ENCODE data around the gene SELENOP. TPM values are rescaled to one million over a fixed set of nuclear protein-coding genes. Genes with fewer than 3 reads are reported as not detected.
"Not testable (repeated sequence)": the region's sequence is repeated elsewhere in the genome, so short reads cannot be mapped to it uniquely, and the experiment has no call there.

SELENOP gene
- total RNA-seq, 1 donor from 2014 or later = not detected

DNA sequence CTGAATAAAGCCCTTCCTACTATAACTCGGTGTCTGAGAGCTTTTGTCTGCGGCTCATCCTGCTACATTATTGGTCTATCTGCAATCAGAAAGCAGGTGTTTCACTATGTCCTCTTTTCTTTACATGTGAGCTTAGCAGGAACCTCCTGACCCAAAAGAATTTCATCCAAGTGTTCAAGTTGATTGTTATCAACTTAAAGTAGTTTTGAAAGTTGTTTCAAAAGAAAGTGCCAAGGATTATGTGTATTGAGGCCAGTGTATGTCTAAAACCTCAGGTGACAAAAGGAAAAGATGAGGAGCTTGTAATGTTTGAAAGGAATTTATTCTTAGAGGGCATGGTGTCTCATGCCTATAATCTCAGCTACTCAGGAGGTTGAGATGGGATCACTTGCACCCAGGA lies 8.1 kb upstream of the SELENOP start:
- H3K27ac Mint-ChIP-seq = no peak overlapping the region
- no peak for DNase-seq (ENCODE audit: low spot score)
- intact Hi-C loops (cut with micrococcal nuclease) = no loop called here
- no peak overlapping the region for H3K4me3 Mint-ChIP-seq
- no peaks in the 10 kb centered on the region for H3K36me3 Mint-ChIP-seq (ENCODE audit: low read depth)
- no peaks in the 10 kb centered on the region for H3K4me1 Mint-ChIP-seq (ENCODE audit: low read depth)
- H3K27me3 Mint-ChIP-seq (ENCODE audit: insufficient read depth) = no peaks in the 10 kb centered on the region
- H3K9me3 Mint-ChIP-seq = no peaks in the 10 kb centered on the region

DNA sequence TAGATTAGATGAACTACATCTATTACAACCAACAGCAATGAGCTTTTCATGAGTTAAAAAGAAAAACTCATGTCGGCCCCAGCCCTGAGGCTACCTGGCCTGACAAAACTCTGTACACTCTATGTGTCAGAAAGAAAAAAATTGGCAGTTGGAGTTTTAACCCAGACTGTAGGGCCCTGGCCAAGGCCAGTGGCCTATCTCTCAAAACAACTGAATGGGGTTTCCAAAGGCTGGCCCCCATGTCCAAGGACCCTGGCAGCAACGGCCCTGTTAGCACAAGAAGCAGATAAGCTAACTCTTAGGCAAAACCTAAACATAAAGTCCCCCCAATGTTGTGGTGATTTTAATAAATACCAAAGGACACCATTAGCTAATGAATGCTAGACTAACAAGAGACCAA lies 4.9 kb upstream of the SELENOP start:
- H3K4me3 Mint-ChIP-seq; DNase-seq (ENCODE audit: low spot score); intact Hi-C loops (cut with micrococcal nuclease); H3K27me3 Mint-ChIP-seq (ENCODE audit: insufficient read depth); H3K9me3 Mint-ChIP-seq; H3K4me1 Mint-ChIP-seq (ENCODE audit: low read depth); H3K27ac Mint-ChIP-seq; H3K36me3 Mint-ChIP-seq (ENCODE audit: low read depth): not testable (repeated sequence)

DNA sequence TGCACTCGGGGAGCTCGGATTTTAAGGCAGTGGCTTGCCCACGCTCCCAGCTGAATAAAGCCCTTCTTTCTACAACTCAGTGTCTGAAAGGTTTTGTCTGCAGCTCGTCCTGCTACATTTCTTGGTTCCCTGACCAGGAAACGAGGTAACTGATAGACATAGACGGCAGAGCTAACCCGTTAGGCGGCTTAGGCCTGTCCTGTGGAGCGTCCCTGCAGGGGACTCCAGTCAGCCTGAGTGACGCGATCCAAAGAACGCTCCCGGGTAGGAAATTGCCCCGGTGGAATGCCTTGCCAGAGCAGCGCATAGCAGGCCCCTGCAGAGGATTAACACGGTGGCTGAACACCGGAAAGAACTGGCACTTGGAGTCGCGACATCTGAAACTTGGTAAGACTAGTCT lies 1.8 kb upstream of the SELENOP start:
- H3K36me3 Mint-ChIP-seq (ENCODE audit: low read depth) = no peaks in the 10 kb centered on the region
- intact Hi-C loops (cut with micrococcal nuclease) = no loop called here
- H3K9me3 Mint-ChIP-seq = no peaks in the 10 kb centered on the region
- no peak overlapping the region for H3K27ac Mint-ChIP-seq
- DNase-seq (ENCODE audit: low spot score) = no peak
- H3K4me3 Mint-ChIP-seq = no peak overlapping the region
- no peaks in the 10 kb centered on the region for H3K4me1 Mint-ChIP-seq (ENCODE audit: low read depth)
- H3K27me3 Mint-ChIP-seq (ENCODE audit: insufficient read depth) = no peaks in the 10 kb centered on the region

DNA sequence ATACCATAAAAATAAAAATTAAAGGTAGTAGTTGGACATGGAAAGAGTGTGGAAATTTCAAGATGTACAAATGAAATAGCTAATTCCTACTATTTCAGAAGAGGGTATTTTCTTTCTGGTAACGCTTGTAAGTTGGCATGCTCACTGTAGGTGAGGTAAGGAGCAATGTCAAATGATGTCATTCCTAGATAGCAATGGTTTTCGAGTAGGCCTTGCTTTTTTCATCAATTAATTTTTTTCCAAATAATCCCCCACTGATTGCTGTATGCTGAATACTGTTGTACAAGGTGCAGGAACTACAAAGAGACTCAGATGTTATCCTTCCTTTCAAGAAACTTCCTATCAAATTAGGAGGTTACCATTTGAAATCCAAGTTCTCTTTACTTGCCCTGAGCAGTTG lies 928 bp upstream of the SELENOP start:
- H3K36me3 Mint-ChIP-seq (ENCODE audit: low read depth) = no peaks in the 10 kb centered on the region
- no peaks in the 10 kb centered on the region for H3K9me3 Mint-ChIP-seq
- H3K27ac Mint-ChIP-seq = no peak overlapping the region
- no peaks in the 10 kb centered on the region for H3K4me1 Mint-ChIP-seq (ENCODE audit: low read depth)
- DNase-seq (ENCODE audit: low spot score) = no peak
- intact Hi-C loops (cut with micrococcal nuclease) = no loop called here
- no peaks in the 10 kb centered on the region for H3K27me3 Mint-ChIP-seq (ENCODE audit: insufficient read depth)
- H3K4me3 Mint-ChIP-seq = no peak overlapping the region

DNA sequence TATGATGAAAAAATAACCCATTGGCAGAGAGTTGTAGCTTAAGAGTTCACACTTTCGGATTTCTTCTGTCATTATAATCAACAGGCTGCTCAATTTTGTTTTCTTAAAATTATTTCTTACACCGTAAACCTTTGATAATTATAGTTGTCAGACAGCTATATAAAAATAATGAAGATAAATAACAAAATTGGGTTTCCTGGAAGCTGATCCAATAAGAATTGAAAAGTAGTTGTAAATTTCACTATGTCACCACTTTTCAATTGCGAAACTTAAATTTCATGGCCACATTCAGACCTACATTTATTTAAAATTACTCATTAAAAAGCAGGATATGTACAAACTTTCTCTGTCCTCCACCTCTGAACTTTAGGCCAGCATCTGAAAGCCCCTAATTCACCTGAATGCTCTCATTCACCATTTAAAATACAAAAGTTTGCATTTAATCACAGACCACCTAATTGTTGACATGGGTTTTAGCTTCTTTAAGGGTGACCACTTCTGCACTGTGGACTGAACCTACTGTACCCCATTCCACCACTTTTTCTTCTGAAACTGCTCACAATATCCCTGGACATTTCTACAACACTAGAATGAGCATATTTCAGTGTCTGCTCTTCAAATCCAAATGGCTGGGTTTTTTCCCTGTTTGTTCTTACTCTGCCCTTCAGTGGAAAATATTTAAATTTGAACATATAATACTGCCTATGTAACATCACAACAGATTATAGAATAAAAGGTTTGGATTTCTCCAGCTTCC lies 680 bp downstream of the SELENOP start:
- Mint-ChIP-seq H3K4me3 (no peak overlapping the region), H3K4me1 (ENCODE audit: low read depth) (no peaks in the 10 kb centered on the region), H3K9me3 (no peaks in the 10 kb centered on the region), H3K27ac (no peak overlapping the region), H3K36me3 (ENCODE audit: low read depth) (no peaks in the 10 kb centered on the region), H3K27me3 (ENCODE audit: insufficient read depth) (no peaks in the 10 kb centered on the region)
- no peak for DNase-seq (ENCODE audit: low spot score)
- intact Hi-C loops (cut with micrococcal nuclease) = no loop called here

DNA sequence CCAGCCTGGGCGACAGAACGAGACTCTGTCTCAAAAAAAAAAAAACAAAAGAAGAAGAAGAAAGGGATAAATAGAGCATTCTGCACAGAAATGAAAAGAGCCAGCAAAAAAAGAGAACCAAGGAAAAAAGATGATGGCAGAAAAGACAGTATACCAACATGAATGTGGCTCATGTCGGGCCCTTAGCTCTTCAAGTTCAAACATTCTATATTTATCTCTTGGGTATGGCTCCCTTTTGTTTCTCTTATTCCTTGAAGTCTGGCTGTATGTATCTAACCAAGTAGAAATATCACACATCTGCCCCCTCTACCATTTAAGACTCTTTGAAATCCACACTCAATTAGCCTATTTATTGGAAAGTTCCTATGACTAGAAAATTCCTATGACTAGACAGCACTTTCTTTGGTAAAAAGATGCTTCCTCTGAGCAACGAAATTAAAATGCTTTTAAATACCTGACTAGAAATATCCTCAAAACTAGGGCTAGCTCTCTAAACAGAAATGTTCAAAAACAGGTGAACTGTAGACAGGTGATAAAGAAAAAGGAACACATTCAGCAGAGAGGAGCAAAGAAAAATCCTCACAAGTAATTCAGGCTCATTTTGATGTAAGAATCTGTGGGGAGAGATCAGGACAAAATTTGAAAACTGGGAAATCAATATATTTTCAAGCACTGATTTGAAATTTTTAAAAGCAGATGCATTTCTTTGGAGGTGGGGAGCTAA lies 2.6 kb downstream of the SELENOP start:
- Mint-ChIP-seq H3K4me1 (ENCODE audit: low read depth) (no peaks in the 10 kb centered on the region), H3K9me3 (no peaks in the 10 kb centered on the region), H3K27me3 (ENCODE audit: insufficient read depth) (no peaks in the 10 kb centered on the region), H3K4me3 (no peak overlapping the region), H3K36me3 (ENCODE audit: low read depth) (no peaks in the 10 kb centered on the region), H3K27ac (no peak overlapping the region)
- no peak for DNase-seq (ENCODE audit: low spot score)
- intact Hi-C loops (cut with micrococcal nuclease) = no loop called here

DNA sequence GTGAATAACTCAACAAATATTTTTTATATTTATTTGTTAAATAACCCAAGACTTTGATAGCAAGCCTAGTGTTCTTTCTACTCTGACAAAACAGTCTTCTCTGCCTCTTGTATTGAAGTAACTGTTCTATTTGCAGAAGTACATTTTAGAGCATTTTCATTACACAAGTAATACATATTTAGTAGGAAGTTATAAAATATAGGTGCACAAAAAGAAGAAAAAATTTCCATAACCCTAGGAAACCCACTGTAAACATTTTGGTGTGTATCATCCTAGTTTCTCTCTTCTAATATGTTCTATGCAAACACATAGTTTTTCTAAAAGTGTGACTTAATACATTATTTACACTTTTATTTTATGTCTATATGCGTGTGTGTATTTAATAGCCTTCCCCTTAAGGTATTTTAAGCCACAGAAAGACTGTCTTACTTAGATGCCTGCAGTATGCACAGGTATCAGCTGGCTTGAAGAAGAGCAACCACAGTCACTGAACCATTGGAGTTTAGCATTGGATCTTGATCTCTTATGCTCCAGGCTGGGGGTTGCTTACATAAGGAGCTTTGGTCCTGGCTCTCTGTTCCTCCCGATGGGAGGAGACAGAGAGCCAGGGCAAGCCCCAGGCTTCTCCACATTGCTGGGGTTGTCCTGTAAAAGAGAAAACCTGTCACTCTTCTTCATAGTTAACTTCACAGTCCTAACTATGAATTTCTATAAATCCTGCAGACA lies 3.8 kb downstream of the SELENOP start:
- H3K9me3 Mint-ChIP-seq = no peaks in the 10 kb centered on the region
- H3K4me1 Mint-ChIP-seq (ENCODE audit: low read depth) = no peaks in the 10 kb centered on the region
- DNase-seq (ENCODE audit: low spot score) = no peak
- H3K36me3 Mint-ChIP-seq (ENCODE audit: low read depth) = no peaks in the 10 kb centered on the region
- intact Hi-C loops (cut with micrococcal nuclease) = no loop called here
- H3K27ac Mint-ChIP-seq = no peak overlapping the region
- H3K4me3 Mint-ChIP-seq = no peak overlapping the region
- no peaks in the 10 kb centered on the region for H3K27me3 Mint-ChIP-seq (ENCODE audit: insufficient read depth)

DNA sequence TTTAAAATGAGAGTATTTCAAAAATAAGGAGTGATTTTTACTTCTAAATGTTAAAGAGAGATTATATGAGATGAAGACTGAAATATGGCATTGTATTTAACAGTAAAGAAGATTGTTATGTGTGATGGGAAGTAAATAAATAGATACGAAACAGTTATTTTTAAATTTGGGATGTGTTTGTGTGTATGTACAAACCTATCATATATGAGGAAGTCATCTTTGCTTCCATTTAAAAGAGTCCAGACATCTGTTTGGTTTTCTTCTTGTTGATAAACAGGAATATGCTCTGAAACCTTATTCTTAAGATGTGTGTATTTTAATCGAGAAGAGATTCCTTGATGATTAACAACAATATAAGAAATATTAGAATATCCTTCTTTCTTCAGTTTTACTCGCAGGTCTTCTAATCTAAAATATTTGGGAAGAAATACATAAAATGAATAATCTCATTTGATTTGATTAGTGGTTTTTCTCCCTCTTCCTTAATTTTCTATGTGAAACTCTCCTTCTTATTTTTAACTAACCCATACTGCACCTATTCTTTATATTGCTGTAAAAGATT lies 4.9 kb downstream of the SELENOP start:
- intact Hi-C loops (cut with micrococcal nuclease) = no loop called here

DNA sequence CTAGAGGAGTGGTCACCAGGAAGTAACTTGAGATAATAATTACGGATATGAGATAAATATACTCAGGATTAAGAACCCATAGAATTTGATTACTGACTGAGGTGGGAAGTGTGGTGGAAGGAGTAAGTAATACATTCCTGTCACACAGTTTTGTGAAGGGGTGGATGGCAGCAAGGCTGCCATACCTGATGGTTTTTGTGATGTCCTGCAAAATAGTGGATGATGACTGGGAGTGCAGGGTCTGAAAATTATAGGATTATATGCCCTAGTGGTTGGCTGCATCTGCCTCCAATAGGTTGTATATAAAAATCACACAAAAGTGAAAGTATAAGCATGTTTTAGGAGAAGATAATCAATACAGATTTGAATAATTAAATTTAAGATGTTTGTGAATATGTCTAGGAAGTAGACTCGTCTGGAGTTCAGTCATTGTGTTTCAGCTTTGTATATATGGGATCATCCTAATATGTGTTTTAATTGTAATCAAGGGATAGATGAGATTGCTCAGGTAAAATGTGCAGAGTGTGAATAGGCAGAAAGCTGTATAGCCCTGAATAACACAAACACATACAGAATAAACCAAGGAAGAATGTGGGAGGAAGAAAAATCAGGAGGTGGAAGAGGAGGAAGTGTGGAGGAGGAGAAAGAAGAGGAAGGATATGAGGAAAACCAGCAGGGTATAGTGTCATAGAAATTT lies 5.5 kb downstream of the SELENOP start:
- H3K4me3 Mint-ChIP-seq = no peak overlapping the region
- no peak for DNase-seq (ENCODE audit: low spot score)
- H3K27me3 Mint-ChIP-seq (ENCODE audit: insufficient read depth) = no peaks in the 10 kb centered on the region
- no peaks in the 10 kb centered on the region for H3K4me1 Mint-ChIP-seq (ENCODE audit: low read depth)
- intact Hi-C loops (cut with micrococcal nuclease) = no loop called here
- H3K27ac Mint-ChIP-seq = no peak overlapping the region
- no peaks in the 10 kb centered on the region for H3K36me3 Mint-ChIP-seq (ENCODE audit: low read depth)
- H3K9me3 Mint-ChIP-seq = no peaks in the 10 kb centered on the region

More for the DNA sequence above, 4.9 kb downstream of the SELENOP start:
- no peak for DNase-seq (ENCODE audit: low spot score)
- Mint-ChIP-seq H3K27me3 (ENCODE audit: insufficient read depth) (no peaks in the 10 kb centered on the region), H3K27ac (no peak overlapping the region), H3K4me3 (no peak overlapping the region), H3K36me3 (ENCODE audit: low read depth) (no peaks in the 10 kb centered on the region), H3K9me3 (no peaks in the 10 kb centered on the region), H3K4me1 (ENCODE audit: low read depth) (no peaks in the 10 kb centered on the region)

DNA sequence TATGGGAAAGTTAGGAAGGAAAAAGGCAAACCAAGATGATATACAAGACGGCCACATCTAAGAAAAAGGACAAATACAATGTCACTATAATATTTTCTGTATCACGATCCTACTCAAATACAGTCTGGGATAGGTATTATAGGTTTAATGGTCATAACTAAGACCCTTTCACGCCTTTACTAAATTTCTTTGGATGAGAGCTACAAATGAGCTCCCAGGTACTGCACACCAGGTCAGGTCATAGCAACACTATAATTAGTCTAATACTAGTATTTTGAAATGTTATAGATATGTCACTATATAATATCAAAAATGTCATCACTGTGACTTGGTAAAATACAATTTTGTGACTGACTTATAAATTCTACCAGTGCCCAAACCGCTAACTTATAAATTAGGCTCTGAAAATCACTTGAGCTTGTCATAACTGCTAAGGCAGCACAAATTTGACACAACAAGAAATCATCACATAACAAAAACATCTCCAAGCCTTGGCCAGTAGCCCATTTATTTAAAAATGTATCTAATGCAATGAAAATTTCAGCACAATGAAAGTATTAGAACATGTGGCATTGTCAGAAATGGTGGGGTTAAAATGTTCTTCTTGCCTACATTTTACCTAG lies 6.9 kb downstream of the SELENOP start:
- no peaks in the 10 kb centered on the region for H3K4me1 Mint-ChIP-seq (ENCODE audit: low read depth)
- H3K27ac Mint-ChIP-seq = no peak overlapping the region
- no peaks in the 10 kb centered on the region for H3K9me3 Mint-ChIP-seq
- H3K27me3 Mint-ChIP-seq (ENCODE audit: insufficient read depth) = no peaks in the 10 kb centered on the region
- intact Hi-C loops (cut with micrococcal nuclease) = no loop called here
- H3K4me3 Mint-ChIP-seq = no peak overlapping the region
- no peak for DNase-seq (ENCODE audit: low spot score)
- H3K36me3 Mint-ChIP-seq (ENCODE audit: low read depth) = no peaks in the 10 kb centered on the region

DNA sequence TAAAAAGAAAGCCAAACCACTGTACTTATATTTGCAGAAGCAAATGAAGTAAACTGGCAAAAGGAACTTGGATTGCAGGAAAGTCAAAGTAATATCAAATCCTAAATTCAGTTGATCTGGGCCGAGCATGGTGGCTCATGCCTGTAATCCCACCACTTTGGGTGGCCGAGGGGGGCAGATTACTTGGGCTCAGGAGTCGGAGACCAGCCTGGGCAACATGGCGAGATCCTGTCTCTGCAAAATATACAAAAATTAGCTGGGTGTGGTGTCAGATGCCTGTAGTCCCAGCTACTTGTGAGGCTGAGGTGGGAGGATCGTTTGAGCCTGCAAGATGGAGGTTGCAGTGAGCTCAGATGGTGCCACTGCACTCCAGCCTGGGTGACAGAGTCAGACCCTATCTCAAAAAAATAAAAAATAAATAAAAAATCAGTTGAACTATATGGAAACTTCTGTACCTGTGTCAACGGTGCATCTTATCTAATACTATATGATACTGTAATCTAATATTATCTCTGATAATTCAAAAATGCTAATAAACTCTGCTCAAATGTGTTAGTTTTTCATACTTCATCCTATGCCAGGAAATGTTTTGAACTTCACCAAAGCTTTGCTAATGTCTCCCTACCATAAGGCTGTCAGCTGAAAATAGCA lies 10.1 kb downstream of the SELENOP start:
- DNase-seq (ENCODE audit: low spot score) = no peak
- intact Hi-C loops (cut with micrococcal nuclease) = no loop called here
- no peak overlapping the region for H3K4me3 Mint-ChIP-seq

DNA sequence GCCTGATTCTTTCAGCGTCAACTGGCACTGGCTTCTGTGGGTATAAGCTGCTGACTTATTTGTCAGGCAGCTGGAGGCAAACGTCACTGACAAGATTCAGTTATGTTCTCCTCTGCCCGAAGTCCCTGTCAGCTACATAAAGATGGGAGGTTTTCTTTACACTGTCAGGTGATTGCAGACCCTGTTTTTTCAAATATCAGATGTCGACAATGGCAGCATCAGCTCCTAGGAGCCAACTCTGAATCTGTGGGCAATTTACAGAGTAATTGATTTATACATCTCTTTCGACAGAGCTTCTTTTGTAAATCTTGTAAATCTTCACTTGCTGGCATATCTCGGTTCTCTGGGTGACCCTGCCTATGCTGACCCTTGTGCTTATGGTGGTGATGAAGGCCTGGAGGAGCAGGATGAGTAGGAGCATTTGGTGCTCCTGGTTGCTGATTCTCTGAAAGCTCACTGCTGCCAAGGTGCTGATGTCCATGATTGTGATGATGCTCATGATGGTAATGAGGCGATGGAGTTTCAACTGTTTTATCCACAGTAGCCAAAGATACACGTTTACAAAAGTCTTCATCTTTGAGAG lies 10.9 kb downstream of the SELENOP start:
- intact Hi-C loops (cut with micrococcal nuclease) = no loop called here
- Mint-ChIP-seq H3K27me3 (ENCODE audit: insufficient read depth) (no peaks in the 10 kb centered on the region), H3K36me3 (ENCODE audit: low read depth) (no peaks in the 10 kb centered on the region), H3K4me3 (no peak overlapping the region), H3K27ac (no peak overlapping the region), H3K9me3 (no peaks in the 10 kb centered on the region), H3K4me1 (ENCODE audit: low read depth) (no peaks in the 10 kb centered on the region)
- DNase-seq (ENCODE audit: low spot score) = no peak

More for the DNA sequence above, 10.1 kb downstream of the SELENOP start:
- H3K27ac Mint-ChIP-seq = no peak overlapping the region
- H3K36me3 Mint-ChIP-seq (ENCODE audit: low read depth) = no peaks in the 10 kb centered on the region
- H3K9me3 Mint-ChIP-seq = no peaks in the 10 kb centered on the region
- H3K27me3 Mint-ChIP-seq (ENCODE audit: insufficient read depth) = no peaks in the 10 kb centered on the region
- no peaks in the 10 kb centered on the region for H3K4me1 Mint-ChIP-seq (ENCODE audit: low read depth)

All from activated T-helper 1 cell treated with anti-CD3 and anti-CD28 coated beads, Interleukin-12 subunit alpha, Interleukin-12 subunit beta, Interleukin-2, Interleukin-4 antibody, amounts not matched to agents 30 ng/mL and 10 ng/mL and 1 ng/mL, durations not matched to agents 14 hours and 24 hours and 36 hours (primary cell).